SIG-M5 (cell line): ENCODE results near the gene MAPK7.

Experiments
- DNase-seq: peaks from one replicate; lab custom pipeline; 2025; lab: John Stamatoyannopoulos, UW

MAPK7 gene

DNA sequence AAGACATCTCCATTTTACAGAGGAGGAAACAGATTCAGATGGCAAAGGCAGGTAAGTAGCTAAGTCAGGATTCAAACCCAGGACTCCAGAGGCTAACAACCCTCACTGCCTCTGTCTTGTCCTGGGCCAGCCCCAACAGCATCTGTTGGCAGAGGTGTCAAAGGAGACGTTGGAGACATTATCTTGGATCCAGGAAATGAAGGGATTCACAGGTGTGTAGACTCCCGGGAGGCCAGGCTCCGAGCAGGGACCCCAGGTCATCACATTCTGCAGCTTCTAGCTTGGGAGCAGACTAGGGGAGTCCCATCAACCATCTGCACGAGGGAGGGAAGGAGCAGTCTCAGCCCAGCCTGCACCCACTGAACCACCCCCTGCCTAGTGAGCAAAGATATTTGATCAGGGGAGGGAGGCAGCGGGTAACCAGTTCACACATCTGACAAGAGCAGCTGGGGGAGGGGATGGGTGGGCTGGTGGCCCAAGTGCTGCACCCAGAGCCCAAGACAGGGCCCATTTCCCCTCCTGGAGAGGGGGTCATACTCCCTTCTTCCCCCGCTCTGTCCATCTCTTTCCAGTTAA, 14.8 kb upstream of the MAPK7 start:
- no peak for DNase-seq

GRCh38 chr17:19364699-19365498, 13.4 kb upstream of the MAPK7 start:
- no peak for DNase-seq

DNA sequence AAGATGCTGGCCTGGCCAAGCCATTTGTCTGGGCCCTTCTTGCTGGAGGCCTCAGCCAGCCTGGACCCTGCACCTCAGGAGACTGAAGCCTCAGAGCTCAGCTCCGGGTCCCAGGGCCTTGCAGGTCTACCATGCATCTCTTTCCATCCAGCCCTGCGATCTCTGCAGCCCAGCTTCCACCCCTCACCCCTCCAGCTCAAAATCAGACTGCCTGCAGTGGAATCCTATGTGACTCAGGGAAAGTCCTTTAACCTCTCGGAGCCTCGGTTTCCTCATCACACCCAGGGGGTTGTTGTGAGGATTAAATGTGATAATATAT, 12.8 kb upstream of the MAPK7 start:
- no peak for DNase-seq

GRCh38 chr17:19365833-19366636, 12.3 kb upstream of the MAPK7 start:
- no peak for DNase-seq

DNA sequence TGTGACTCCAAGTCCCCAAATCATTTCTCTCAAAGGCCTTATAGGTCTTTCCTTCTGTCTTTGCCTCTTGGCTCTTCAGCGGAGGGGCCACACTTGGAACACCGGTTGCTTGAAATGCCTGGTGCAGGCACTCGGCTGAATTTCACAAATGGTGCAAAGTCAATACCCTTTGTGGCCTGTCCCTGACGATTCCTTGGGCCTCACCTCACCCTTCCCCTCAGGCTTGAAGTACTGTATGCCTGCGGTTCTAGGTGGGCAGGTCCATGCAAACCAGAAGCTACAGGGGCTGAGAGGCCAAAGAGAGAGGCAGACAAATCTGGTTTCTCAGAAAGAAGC, 11.7 kb upstream of the MAPK7 start:
- no peak for DNase-seq

GRCh38 chr17:19368229-19368628, 10.1 kb upstream of the MAPK7 start:
- no peak for DNase-seq

- DNase-seq, result no peak
Measured at GRCh38 chr17:19369107-19369778, 9.1 kb upstream of the MAPK7 start.

- DNase-seq, result no peak
Measured at GRCh38 chr17:19369846-19370492, 8.3 kb upstream of the MAPK7 start.

DNA sequence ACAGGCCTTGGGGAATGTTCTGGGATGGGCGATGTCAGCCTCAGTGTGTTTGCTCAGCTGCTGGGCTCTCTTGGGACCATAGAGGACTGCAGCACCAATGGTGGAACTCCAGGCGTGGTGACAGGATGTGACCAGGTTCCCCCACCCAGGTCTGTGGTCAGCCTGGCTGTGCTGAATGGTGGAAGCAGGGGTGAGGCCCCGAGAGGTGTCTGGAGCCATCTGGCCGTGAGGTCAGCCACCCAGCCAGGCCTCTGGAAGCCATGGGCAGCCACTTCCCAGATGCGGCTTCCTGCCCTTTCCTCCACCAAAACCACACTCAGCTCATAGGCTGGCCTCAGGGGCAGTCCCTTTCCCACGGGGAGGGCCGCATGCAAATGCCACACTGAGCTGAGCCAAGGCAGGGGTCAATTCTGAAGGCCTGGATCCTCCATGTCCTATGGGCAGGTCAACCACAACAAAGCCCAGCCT, 7.8 kb upstream of the MAPK7 start:
- DNase-seq, result no peak

GRCh38 chr17:19371259-19372010, 6.9 kb upstream of the MAPK7 start:
- DNase-seq, result no peak

DNA sequence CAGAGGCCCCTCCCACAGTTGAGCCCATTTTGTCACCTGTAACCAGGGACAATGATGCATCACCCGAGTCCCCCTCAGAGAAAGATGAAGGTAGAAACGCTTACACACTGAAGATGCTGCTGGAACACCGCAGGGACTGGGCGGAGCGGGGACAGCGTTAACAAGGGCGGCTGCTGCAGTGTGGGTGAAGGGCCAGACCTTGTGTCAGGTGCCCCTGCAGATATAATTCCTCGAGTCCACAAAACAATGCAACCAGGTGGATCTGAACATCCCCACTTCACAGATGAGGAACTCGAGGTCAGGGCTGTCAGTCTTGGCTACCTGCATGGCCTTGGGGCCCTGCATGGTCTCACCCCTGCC, 6.3 kb upstream of the MAPK7 start:
- no peak for DNase-seq

DNA sequence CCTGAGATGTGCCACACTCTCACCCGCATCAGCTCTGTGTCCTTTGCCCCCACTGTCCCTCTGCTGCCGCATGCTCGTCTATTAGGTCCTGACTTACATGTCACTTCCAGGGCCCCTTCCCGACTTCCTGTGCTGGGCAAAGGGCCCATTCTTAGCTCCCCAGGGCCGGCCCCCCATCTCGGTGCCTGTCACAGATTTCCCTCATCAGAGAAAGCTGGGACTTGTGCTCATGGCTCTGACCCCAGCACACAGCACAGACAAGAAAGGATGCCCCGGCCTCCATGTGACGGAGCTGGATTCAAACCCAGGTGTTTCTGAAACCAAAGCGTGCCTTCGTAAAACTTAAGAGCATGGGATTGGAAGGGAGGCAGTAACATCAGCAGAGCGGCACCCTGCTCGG, 5.9 kb upstream of the MAPK7 start:
- DNase-seq, result no peak

- DNase-seq, result no peak
Measured at GRCh38 chr17:19372866-19373504, 5.3 kb upstream of the MAPK7 start.

- no peak for DNase-seq
Measured at GRCh38 chr17:19374136-19374535, 4.2 kb upstream of the MAPK7 start.

DNA sequence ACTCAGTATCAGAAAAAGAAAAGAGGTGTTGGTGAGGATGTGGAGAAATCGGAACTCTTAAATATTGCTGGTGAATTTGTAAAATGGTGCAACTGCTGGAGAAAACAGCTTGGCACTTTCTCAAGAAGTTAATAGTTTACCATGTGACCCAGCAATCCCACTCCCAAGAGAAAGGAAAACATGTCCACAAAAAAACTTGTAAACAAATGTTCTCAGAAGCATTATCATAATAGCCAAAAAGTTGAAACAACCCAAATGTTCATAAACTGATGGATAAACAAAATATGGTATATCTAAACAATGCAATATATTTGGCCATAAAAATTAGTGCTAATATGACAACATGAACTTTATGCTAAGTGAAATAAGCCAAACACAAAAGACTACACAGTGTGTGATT, 2.6 kb upstream of the MAPK7 start:
- DNase-seq, result no peak

- DNase-seq, result no peak
Measured at GRCh38 chr17:19376811-19377210, 1.5 kb upstream of the MAPK7 start.

DNA sequence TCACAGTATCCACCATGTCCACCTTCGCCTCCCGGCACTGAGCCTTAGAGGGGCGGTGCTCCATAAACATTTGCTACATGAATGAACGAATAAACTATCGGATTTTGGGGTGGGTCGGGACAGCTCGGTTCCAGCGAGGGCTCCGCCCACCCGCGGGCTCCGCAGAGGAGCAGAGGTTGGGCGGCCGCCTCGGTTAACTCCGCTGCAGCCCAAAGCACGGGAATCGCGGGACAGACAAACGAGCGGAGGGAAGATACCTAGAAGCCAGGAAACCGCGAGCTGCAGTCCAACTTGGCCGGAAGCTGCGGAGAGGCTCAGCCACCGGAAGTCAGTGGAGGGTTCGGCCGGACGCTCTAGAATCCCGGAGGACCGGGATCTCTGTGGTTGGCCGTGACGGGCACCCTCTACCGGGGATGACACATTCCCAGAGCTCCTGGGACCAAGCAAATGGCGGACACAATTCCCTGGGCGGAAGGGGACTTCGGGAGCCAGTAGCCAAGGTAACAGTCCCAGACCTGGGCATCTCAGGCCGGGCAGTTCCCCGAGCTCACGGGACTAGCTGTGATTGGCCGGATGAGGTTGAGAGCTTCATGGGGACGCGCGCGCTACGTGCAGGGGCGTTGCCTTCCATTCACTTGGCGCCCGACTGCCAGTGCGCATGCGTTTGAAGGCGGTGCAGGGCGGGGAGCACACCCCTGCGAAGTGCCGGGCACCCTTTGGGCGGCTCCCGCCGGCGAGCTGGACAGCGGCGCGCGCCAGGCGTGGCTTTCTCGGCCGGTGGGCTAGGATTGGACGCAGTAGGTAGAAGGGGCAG, 489 bp upstream of the MAPK7 start:
- DNase-seq, result peak; percentile 93

DNA sequence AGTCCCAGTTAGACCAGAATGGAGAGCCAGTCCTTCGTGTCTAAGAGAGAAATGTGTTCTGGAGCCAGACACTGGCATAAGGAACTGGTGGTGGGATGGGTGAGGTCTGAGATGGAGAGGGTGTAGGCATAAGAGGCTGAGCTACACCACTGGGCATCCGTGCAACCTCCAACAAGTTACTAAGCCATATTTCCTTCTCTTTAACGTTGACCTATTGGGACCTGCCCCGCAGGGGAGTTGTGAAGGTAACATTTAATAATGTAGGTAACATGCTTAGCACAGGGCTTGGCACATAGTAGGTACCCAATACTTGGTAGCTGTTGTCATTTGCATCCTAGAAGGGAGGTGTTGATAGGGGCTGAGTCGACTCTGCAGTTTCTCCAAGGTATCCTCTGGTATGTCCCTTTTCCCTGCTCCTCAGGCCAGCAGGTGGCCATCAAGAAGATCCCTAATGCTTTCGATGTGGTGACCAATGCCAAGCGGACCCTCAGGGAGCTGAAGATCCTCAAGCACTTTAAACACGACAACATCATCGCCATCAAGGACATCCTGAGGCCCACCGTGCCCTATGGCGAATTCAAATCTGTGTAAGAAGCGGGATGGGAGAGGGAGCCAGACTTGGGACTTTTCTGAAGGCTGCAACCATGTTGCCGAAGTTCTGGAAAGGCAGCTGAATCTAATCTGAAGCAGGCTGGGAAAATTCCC, 1.2 kb downstream of the MAPK7 start:
- DNase-seq, result no peak

GRCh38 chr17:19380481-19381301, 2.4 kb downstream of the MAPK7 start:
- no peak for DNase-seq
